ENCODE results near the gene CENATAC. TPM values are rescaled to one million over a fixed set of nuclear protein-coding genes. Genes with fewer than 3 reads are reported as not detected.
"Not testable (repeated sequence)": the region's sequence is repeated elsewhere in the genome, so short reads cannot be mapped to it uniquely, and the experiment has no call there.

The CENATAC gene
- total and polyA plus RNA-seq, 2 donors (not counting 1 experiment from before 2014, with no cell fraction given), result 50.1 to 122 TPM

DNA sequence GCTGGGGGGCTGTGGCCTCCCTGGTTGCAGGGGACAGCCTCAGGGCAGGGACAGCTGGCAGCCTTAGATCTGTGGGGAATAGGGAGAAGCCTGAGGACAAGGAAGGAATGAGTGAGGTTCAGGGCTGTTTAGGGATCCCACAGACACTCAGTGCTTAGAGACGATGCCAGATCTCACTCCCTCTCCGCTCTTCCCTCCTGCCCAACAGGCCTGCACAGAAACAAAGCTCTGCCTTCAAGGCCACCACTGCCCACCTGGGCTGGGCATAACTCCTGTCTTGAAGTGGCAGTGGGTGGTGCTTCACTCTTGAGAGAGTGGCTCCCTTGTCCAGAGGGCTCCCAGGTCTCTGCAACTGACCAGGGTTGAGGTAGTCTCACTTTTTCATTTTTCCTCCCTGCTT is 13.1 kb upstream of the CENATAC start:
- H3K9ac ChIP-seq (ENCODE audit: low read length), result no peak overlapping the region
- CTCF ChIA-PET, result interaction anchor here (0.6 kb wide), 1 partner anchor 84 kb away, joined by 5 read pairs; no protein-coding TSS in a partner anchor

DNA sequence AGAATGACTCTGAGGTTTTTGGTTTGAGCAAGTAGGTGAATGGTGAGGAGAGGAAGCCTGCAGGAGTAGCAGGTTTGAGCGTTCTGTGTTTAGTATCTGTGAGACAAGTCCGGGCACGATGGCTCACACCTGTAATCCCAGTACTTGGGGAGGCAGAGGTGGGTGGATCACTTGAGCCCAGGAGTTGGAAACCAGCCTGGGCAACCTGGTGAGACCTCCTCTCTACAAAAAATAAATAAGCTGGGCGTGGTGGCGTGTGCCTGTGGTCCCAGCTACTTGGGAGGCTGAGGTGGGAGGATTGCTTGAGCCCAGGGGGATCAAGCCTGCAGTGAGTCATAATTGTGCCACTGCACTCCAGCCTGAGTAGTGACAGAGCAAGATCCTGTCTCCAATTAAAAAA is 9.7 kb upstream of the CENATAC start:
- 100% methylated on average over 5 of the region's 5 CpGs for WGBS (ENCODE audit: insufficient coverage)
- no peak overlapping the region for H3K27ac Mint-ChIP-seq
- no peak overlapping the region for H3K4me3 ChIP-seq (ENCODE audit: control extremely low read depth in 1 of 5, extremely low read depth in 1 of 5, insufficient read depth in 1 of 5, low read depth in 2 of 5, low read length in 4 of 5)
- POLR2A ChIA-PET, result no interaction called here
- H3K4me2 ChIP-seq (replicated peaks; ENCODE audit: low read depth, low read length, poor library complexity, severe bottlenecking), result no peak overlapping the region
- H3K9me3 Mint-ChIP-seq (ENCODE audit: insufficient read depth), result no peaks in the 10 kb centered on the region
- no peak for DNase-seq
- H3K9ac ChIP-seq (ENCODE audit: low read length), result no peak overlapping the region
- CTCF ChIA-PET, result interaction anchor here (0.7 kb wide), 1 partner anchor 328 kb away, joined by 3 read pairs; no protein-coding TSS in a partner anchor
- H3K79me2 ChIP-seq (ENCODE audit: control insufficient read depth, insufficient read depth, low read length), result peaks cover 4% of the 10 kb centered on the region
- H3K4me3 Mint-ChIP-seq, result no peak overlapping the region
- H4K20me1 ChIP-seq (ENCODE audit: control insufficient read depth, insufficient read depth, low read length, poor library complexity, severe bottlenecking), result no peaks in the 10 kb centered on the region
- no peaks in the 10 kb centered on the region for H3K4me1 ChIP-seq (ENCODE audit: control insufficient read depth in 2 of 2, insufficient read depth in 2 of 2, low read length in 2 of 2)
- intact Hi-C loops (cut with micrococcal nuclease), result no loop called here
- H3K27me3 Mint-ChIP-seq, result no peaks in the 10 kb centered on the region
- H3K36me3 ChIP-seq (replicated peaks in 1 of 2; ENCODE audit: control extremely low read depth in 1 of 2, control insufficient read depth in 1 of 2, extremely low read depth in 1 of 2, insufficient read depth in 2 of 2, low read length in 1 of 2), result no peaks in the 10 kb centered on the region
- ATAC-seq (ENCODE audit: low read depth), result no peak
- H2AFZ ChIP-seq (ENCODE audit: insufficient read depth, low read depth, low read length, poor library complexity, severe bottlenecking), result no peak overlapping the region
- no peak for TF ChIP-seq EZH2 (IDR thresholded peaks at IDR 0.05; ENCODE audit: borderline replicate concordance, insufficient read depth, low read depth, low read length, poor library complexity, severe bottlenecking)
- TF ChIP-seq, protein P1, sequence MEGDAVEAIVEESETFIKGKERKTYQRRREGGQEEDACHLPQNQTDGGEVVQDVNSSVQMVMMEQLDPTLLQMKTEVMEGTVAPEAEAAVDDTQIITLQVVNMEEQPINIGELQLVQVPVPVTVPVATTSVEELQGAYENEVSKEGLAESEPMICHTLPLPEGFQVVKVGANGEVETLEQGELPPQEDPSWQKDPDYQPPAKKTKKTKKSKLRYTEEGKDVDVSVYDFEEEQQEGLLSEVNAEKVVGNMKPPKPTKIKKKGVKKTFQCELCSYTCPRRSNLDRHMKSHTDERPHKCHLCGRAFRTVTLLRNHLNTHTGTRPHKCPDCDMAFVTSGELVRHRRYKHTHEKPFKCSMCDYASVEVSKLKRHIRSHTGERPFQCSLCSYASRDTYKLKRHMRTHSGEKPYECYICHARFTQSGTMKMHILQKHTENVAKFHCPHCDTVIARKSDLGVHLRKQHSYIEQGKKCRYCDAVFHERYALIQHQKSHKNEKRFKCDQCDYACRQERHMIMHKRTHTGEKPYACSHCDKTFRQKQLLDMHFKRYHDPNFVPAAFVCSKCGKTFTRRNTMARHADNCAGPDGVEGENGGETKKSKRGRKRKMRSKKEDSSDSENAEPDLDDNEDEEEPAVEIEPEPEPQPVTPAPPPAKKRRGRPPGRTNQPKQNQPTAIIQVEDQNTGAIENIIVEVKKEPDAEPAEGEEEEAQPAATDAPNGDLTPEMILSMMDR (IDR thresholded peaks at IDR 0.05), result no peak
- H3K27ac ChIP-seq (ENCODE audit: low read length in 2 of 2), result no peak overlapping the region
- H3K9me3 ChIP-seq (ENCODE audit: control extremely low read depth in 1 of 3, control insufficient read depth in 2 of 3, insufficient read depth in 1 of 3, low read length in 2 of 3), result no peaks in the 10 kb centered on the region
- H3K27me3 ChIP-seq (replicated peaks in 1 of 4; ENCODE audit: control extremely low read depth in 1 of 4, control insufficient read depth in 3 of 4, insufficient read depth in 4 of 4, low read length in 3 of 4), result no peaks in the 10 kb centered on the region
- H3K4me1 Mint-ChIP-seq, result no peaks in the 10 kb centered on the region

More for the DNA sequence above, 13.1 kb upstream of the CENATAC start:
- Histone ChIP-seq H3K4me3 (ENCODE audit: control extremely low read depth in 1 of 5, extremely low read depth in 1 of 5, insufficient read depth in 1 of 5, low read depth in 2 of 5, low read length in 4 of 5) (no peak overlapping the region), H3K9me3 (ENCODE audit: control extremely low read depth in 1 of 3, control insufficient read depth in 2 of 3, insufficient read depth in 1 of 3, low read length in 2 of 3) (no peaks in the 10 kb centered on the region), H3K36me3 (replicated peaks in 1 of 2; ENCODE audit: control extremely low read depth in 1 of 2, control insufficient read depth in 1 of 2, extremely low read depth in 1 of 2, insufficient read depth in 2 of 2, low read length in 1 of 2) (no peaks in the 10 kb centered on the region), H3K27me3 (replicated peaks in 1 of 4; ENCODE audit: control extremely low read depth in 1 of 4, control insufficient read depth in 3 of 4, insufficient read depth in 4 of 4, low read length in 3 of 4) (peaks cover 0 to 4% (median 0%) of the 10 kb centered on the region in 4 experiments), H2AFZ (ENCODE audit: insufficient read depth, low read depth, low read length, poor library complexity, severe bottlenecking) (no peak overlapping the region), H3K27ac (ENCODE audit: low read length in 2 of 2) (no peak overlapping the region), H3K4me2 (replicated peaks; ENCODE audit: low read depth, low read length, poor library complexity, severe bottlenecking) (no peak overlapping the region), H3K79me2 (ENCODE audit: control insufficient read depth, insufficient read depth, low read length) (no peaks in the 10 kb centered on the region), H3K4me1 (ENCODE audit: control insufficient read depth in 2 of 2, insufficient read depth in 2 of 2, low read length in 2 of 2) (no peaks in the 10 kb centered on the region), H4K20me1 (ENCODE audit: control insufficient read depth, insufficient read depth, low read length, poor library complexity, severe bottlenecking) (no peaks in the 10 kb centered on the region)
- DNase-seq (no peak), ATAC-seq (ENCODE audit: low read depth) (no peak)
- Mint-ChIP-seq H3K27ac (no peak overlapping the region), H3K4me1 (no peaks in the 10 kb centered on the region), H3K27me3 (peaks cover 4% of the 10 kb centered on the region), H3K4me3 (no peak overlapping the region), H3K9me3 (ENCODE audit: insufficient read depth) (no peaks in the 10 kb centered on the region)
- intact Hi-C loops (cut with micrococcal nuclease), result no loop called here
- WGBS (ENCODE audit: insufficient coverage), result 100% methylated on average over 2 of the region's 2 CpGs
- POLR2A ChIA-PET, result interaction anchor here (0.6 kb wide), 2 partner anchors 8 to 191 kb away, joined by 3 to 5 read pairs; no protein-coding TSS in a partner anchor
- TF ChIP-seq EZH2 (IDR thresholded peaks at IDR 0.05; ENCODE audit: borderline replicate concordance, insufficient read depth, low read depth, low read length, poor library complexity, severe bottlenecking), result no peak
- TF ChIP-seq, protein P1 (IDR thresholded peaks at IDR 0.05), result no peak

DNA sequence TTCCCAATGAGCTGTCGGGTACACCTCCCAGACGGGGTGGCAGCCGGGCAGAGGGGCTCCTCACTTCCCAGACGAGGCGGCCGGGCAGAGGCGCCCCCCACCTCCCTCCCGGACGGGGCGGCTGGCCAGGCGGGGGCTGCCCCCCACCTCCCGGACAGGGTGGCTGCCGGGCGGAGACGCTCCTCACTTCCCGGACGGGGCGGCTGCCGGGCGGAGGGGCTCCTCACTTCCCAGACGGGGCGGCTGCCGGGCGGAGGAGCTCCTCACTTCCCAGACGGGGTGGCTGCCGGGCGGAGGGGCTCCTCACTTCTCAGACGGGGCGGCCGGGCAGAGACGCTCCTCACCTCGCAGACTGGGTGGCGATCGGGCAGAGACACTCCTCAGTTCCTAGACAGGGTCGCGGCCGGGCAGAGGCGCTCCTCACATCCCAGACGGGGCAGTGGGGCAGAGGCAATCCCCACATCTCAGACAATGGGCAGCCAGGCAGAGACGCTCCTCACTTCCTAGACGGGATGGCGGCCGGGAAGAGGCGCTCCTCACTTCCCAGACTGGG is 6.4 kb upstream of the CENATAC start:
- 94% methylated on average over 27 of the region's 44 CpGs for WGBS (ENCODE audit: insufficient coverage)
- H3K4me2 ChIP-seq (replicated peaks; ENCODE audit: low read depth, low read length, poor library complexity, severe bottlenecking); H3K27me3 Mint-ChIP-seq; H2AFZ ChIP-seq (ENCODE audit: insufficient read depth, low read depth, low read length, poor library complexity, severe bottlenecking); H3K4me3 ChIP-seq (ENCODE audit: control extremely low read depth in 1 of 5, extremely low read depth in 1 of 5, insufficient read depth in 1 of 5, low read depth in 2 of 5, low read length in 4 of 5); H3K9ac ChIP-seq (ENCODE audit: low read length); H3K27me3 ChIP-seq (replicated peaks in 1 of 4; ENCODE audit: control extremely low read depth in 1 of 4, control insufficient read depth in 3 of 4, insufficient read depth in 4 of 4, low read length in 3 of 4); CTCF ChIA-PET; H3K27ac ChIP-seq (ENCODE audit: low read length in 2 of 2); H3K36me3 ChIP-seq (replicated peaks in 1 of 2; ENCODE audit: control extremely low read depth in 1 of 2, control insufficient read depth in 1 of 2, extremely low read depth in 1 of 2, insufficient read depth in 2 of 2, low read length in 1 of 2); H3K4me3 Mint-ChIP-seq; H3K4me1 ChIP-seq (ENCODE audit: control insufficient read depth in 2 of 2, insufficient read depth in 2 of 2, low read length in 2 of 2); H3K4me1 Mint-ChIP-seq; ATAC-seq (ENCODE audit: low read depth); H3K9me3 ChIP-seq (ENCODE audit: control extremely low read depth in 1 of 3, control insufficient read depth in 2 of 3, insufficient read depth in 1 of 3, low read length in 2 of 3); H4K20me1 ChIP-seq (ENCODE audit: control insufficient read depth, insufficient read depth, low read length, poor library complexity, severe bottlenecking); H3K9me3 Mint-ChIP-seq (ENCODE audit: insufficient read depth); intact Hi-C loops (cut with micrococcal nuclease); H3K27ac Mint-ChIP-seq; DNase-seq; POLR2A ChIA-PET: not testable (repeated sequence)
- H3K79me2 ChIP-seq (ENCODE audit: control insufficient read depth, insufficient read depth, low read length), result peaks cover 14% of the 10 kb centered on the region

All from B cell (primary cell).